GM06990 (cell line): ENCODE results near the gene GAREM1.

Experiments used
- DNase-seq: peaks from one replicate; pipeline ENCODE4 v3.0.0-alpha.2; 2011; ENCODE audit not compliant: insufficient read length; ENCODE audit errors: extremely low read depth
- H3K27me3 ChIP-seq: replicated peaks from 2 replicates; pipeline ENCODE4 v1.6.0; 2011; ENCODE audit warnings: low read length; ENCODE audit not compliant: control insufficient read depth, insufficient read depth
- H3K36me3 ChIP-seq: 2 replicates; pipeline ENCODE4 v1.5.1; 2011; ENCODE audit warnings: low read length; ENCODE audit not compliant: control insufficient read depth, insufficient read depth
- H3K4me3 ChIP-seq: replicated peaks from 2 replicates; pipeline ENCODE4 v1.5.1; 2011; ENCODE audit warnings: low read depth, mild to moderate bottlenecking, control low read depth, low read length
- TF ChIP-seq, protein P1 (sequence below): IDR thresholded peaks from 2 replicates; pipeline ENCODE4 v1.5.1; 2011; ENCODE audit warnings: low read length, control low read depth, mild to moderate bottlenecking, inconsistent platforms; ENCODE audit not compliant: insufficient read depth, poor library complexity, severe bottlenecking

The GAREM1 gene

GRCh38 chr18:32439241-32439640 is 31.4 kb downstream of the GAREM1 start:
- no peaks in the 10 kb centered on the region; the same call in 1 of the 2 replicates for H3K27me3 ChIP-seq
- H3K4me3 ChIP-seq = no peak overlapping the region
- TF ChIP-seq, protein P1, sequence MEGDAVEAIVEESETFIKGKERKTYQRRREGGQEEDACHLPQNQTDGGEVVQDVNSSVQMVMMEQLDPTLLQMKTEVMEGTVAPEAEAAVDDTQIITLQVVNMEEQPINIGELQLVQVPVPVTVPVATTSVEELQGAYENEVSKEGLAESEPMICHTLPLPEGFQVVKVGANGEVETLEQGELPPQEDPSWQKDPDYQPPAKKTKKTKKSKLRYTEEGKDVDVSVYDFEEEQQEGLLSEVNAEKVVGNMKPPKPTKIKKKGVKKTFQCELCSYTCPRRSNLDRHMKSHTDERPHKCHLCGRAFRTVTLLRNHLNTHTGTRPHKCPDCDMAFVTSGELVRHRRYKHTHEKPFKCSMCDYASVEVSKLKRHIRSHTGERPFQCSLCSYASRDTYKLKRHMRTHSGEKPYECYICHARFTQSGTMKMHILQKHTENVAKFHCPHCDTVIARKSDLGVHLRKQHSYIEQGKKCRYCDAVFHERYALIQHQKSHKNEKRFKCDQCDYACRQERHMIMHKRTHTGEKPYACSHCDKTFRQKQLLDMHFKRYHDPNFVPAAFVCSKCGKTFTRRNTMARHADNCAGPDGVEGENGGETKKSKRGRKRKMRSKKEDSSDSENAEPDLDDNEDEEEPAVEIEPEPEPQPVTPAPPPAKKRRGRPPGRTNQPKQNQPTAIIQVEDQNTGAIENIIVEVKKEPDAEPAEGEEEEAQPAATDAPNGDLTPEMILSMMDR = no peak
- no peaks in the 10 kb centered on the region for H3K36me3 ChIP-seq
- DNase-seq = no peak

GRCh38 chr18:32438173-32438572 is 32.5 kb downstream of the GAREM1 start:
- no peaks in the 10 kb centered on the region for H3K36me3 ChIP-seq
- no peak overlapping the region for H3K4me3 ChIP-seq
- no peak for DNase-seq
- TF ChIP-seq, protein P1 = no peak
- H3K27me3 ChIP-seq = no peaks in the 10 kb centered on the region; the same call in 1 of the 2 replicates

DNA sequence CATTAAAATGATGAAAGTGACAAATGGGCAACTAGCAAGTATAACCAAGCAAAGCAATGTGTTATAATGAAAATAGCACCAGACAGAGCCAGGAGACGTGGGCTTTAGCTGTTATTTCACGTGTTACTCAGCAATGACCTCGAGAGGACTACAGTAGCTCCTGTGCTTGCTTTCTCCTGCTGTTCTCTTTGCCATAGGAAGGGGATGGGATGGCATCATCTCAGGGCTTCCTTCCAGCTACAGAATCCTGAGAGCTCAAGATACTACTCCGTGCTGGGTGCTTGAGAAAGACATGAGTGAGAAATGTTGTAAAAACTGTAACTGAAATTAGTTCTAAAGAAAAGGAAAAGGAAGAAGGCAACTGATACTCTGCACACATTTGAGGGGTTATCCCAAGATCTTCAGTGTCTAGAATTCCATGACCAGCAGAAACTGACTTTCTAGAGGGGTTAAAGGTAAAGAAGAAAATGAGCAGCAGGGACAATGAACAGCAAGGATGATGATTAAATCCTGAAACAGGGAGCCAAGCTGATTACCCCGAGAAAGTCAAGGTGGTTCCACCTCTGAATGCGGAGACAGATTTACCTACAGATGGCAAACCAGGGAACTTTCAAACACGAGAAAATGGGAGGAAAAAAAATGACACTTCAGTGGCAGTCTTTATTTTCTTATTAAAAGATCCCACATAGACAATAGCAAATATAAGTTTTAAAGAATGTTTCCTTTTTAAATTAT is 33.4 kb downstream of the GAREM1 start:
- no peaks in the 10 kb centered on the region for H3K36me3 ChIP-seq
- H3K27me3 ChIP-seq = no peaks in the 10 kb centered on the region; the same call in 1 of the 2 replicates
- no peak for DNase-seq
- no peak overlapping the region for H3K4me3 ChIP-seq
- TF ChIP-seq, protein P1 = no peak

DNA sequence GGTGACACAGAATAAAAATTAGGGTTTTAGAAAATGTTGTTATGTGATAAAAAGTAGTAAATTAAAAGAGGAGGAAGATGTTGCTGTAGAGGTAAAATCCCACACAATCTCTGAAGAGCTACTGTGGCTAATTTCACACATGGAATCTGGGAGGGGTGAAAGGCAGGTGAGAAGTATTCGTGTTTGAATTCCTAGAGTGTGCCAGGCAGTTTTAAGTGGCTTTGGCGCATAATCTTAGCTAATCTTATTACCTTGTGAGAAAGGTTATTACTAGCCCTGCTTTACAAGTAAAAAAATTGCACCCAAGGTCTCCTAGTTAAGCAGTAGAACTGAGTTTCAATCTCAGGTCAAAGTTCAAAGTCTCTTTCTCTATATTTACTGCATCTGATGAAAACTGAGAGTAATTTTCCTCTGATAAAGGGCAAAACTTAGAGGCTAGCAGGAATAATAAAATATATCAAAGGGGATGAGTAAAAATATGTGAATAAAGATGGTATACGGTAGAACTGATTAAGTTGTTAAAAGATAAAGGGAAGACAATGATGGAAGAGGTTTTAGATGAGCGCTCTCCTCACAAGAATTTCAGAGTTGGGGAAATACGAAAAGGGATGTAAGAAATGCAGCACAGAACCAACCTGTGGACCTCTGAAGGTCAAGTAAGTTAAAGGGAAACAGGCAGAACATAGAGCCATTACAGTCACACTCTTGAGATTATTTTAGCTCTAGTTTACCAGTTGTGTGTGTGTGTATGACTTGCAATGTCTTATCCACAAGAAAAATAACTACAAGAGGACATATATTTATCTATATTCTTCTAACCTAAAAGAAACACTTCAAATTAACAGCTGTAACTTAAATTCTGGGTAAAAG is 34.8 kb downstream of the GAREM1 start:
- H3K27me3 ChIP-seq = no peaks in the 10 kb centered on the region; the same call in 1 of the 2 replicates
- no peaks in the 10 kb centered on the region for H3K36me3 ChIP-seq
- H3K4me3 ChIP-seq = no peak overlapping the region
- no peak for DNase-seq
- TF ChIP-seq, protein P1 = no peak

DNA sequence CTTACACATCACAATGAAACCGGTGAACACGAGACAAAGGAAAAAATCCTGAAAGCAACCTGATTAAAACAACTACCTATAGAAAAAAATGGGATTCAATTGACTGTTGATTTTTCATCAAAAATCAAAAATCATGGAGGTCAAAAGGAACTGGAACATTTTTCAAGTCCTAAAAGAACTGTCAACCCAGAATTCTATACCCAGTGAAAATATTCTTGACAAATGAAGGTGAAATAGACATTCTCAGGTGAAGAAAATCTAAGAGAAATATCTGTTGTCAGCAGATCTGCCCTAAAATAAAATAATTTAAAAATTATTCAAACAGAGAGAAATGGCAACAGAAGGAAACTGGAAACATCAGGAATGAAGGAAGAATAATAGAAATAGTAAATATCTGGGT is 38.9 kb downstream of the GAREM1 start:
- DNase-seq = no peak
- TF ChIP-seq, protein P1 = no peak
- H3K36me3 ChIP-seq = no peaks in the 10 kb centered on the region
- H3K27me3 ChIP-seq = no peaks in the 10 kb centered on the region
- no peak overlapping the region for H3K4me3 ChIP-seq
